Brain microvascular endothelial cell (primary cell): ENCODE measurements around the gene SLC35F1.
"Not testable (repeated sequence)": the region's sequence is repeated elsewhere in the genome, so short reads cannot be mapped to it uniquely, and the experiment has no call there.

Experiments used
- DNase-seq: peaks from one replicate; pipeline ENCODE4 v3.0.0-alpha.2; 2020
- H3K27ac ChIP-seq: fragments of 250-450 bp; sonication (Bioruptor Pico); 2 replicates; pipeline ENCODE4 v1.5.1; 2020; ENCODE audit warnings: mild to moderate bottlenecking, moderate library complexity
- H3K27me3 ChIP-seq: fragments of 250-450 bp; sonication (Bioruptor Pico); replicated peaks from 2 replicates; pipeline ENCODE4 v1.5.1; 2020; ENCODE audit warnings: mild to moderate bottlenecking
- H3K36me3 ChIP-seq: fragments of 250-450 bp; sonication (Bioruptor Pico); replicated peaks from 2 replicates; pipeline ENCODE4 v1.5.1; 2020; ENCODE audit warnings: mild to moderate bottlenecking
- H3K4me3 ChIP-seq: 2 replicates; pipeline ENCODE4 v1.5.1; 2011; ENCODE audit warnings: low read depth, mild to moderate bottlenecking, control low read depth, low read length, moderate library complexity
- in situ Hi-C: cut with HindIII; loops from 2 replicates; pipeline ENCODE4 v1.10.0; 2017; ENCODE audit warnings: low sequenced_read_pairs, low pct_ligation_motif_present
- TF ChIP-seq, protein P1 (sequence below): IDR thresholded peaks from 2 replicates; pipeline ENCODE4 v1.5.1; 2011; ENCODE audit warnings: low read depth, mild to moderate bottlenecking, moderate library complexity, low read length, control low read depth, inconsistent platforms; ENCODE audit errors: missing control alignments

Gene SLC35F1

DNA sequence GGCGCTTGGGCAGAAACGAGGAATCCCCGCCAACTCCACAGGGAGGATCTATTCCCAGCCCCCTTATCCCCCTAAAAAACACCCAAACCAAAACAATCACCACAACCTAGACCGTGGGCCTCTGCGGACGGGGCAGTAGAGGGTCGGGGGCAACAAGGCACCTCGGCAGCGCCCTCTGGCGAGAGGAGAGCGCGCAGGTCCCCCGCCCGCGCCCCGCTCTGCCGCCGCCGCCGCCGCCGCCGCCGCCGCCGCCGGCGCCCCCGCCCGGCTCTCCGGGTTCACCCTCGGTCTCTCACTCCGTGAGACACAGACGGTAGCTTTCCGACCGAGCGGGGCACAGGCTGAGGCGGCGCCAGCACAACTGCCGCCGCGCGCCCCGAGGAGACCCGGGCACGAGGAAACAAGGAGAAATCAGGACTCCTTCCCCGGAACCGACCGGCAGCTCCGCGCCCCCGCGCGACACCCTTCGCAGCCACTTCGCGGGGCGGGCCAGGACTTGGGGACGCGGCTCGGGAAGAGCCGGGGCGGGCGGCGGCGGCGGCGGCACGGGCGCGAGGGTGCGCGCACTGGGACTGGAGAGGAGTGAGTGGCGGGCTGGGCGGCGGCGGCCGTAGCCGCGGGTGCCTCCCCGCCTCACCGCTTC, at the start of gene SLC35F1:
Gene SLC35F1, plus strand, starts transcription at position 307 of the 643 bp plus-strand sequence.
- DNase-seq = no peak
- Histone ChIP-seq H3K27me3 (peaks cover 18% of the 10 kb centered on the region), H3K27ac (no peak within 1 kb of the TSS), H3K4me3 (peak within 1 kb of the TSS; percentile 57), H3K36me3 (no peaks in the 10 kb centered on the region)
- TF ChIP-seq, protein P1, sequence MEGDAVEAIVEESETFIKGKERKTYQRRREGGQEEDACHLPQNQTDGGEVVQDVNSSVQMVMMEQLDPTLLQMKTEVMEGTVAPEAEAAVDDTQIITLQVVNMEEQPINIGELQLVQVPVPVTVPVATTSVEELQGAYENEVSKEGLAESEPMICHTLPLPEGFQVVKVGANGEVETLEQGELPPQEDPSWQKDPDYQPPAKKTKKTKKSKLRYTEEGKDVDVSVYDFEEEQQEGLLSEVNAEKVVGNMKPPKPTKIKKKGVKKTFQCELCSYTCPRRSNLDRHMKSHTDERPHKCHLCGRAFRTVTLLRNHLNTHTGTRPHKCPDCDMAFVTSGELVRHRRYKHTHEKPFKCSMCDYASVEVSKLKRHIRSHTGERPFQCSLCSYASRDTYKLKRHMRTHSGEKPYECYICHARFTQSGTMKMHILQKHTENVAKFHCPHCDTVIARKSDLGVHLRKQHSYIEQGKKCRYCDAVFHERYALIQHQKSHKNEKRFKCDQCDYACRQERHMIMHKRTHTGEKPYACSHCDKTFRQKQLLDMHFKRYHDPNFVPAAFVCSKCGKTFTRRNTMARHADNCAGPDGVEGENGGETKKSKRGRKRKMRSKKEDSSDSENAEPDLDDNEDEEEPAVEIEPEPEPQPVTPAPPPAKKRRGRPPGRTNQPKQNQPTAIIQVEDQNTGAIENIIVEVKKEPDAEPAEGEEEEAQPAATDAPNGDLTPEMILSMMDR = peak; percentile 68
- in situ Hi-C loops = no loop called here

DNA sequence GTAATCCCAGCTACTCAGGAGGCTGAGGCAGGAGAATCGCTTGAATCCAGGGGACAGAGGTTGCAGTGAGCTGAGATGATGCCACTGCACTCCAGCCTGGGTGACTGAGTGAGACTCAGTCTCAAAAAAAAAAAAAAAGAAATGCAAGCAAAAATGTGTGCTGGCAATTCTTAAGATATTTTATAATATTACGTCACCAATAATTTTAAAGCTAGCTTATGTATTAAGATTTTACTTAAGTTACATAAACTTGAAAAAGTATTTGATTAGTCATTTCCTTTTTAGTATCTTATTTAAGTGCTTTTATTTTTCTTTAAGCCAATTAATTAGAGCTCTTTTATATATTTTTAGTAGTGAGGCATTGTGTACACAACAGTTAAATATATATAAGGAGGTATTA, 48.5 kb upstream of the SLC35F1 start:
- H3K27me3 ChIP-seq, in situ Hi-C loops, H3K27ac ChIP-seq, H3K36me3 ChIP-seq, H3K4me3 ChIP-seq, DNase-seq: not testable (repeated sequence)

DNA sequence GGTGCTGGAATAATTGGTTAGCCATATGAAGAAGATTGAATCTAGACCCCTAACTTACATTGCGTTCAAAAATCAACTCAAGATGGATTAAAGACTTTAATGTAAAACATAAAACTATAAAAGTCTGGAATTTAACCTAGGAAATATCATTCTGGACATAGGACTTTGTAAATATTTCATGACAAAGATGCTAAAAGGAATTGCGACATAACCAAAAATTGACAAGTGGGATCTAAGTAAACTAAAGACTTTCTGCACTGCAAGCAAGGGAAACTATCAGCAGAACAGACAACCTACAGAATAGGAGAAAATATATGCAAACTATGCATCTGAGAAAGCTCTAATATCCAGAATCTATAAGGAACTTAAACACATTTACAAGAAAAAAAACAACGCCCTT, 45.5 kb upstream of the SLC35F1 start:
- Histone ChIP-seq H3K36me3 (no peaks in the 10 kb centered on the region), H3K27ac (no peak overlapping the region), H3K27me3 (no peaks in the 10 kb centered on the region), H3K4me3 (no peak overlapping the region)
- TF ChIP-seq, protein P1 = no peak
- DNase-seq = no peak
- in situ Hi-C loops = no loop called here

DNA sequence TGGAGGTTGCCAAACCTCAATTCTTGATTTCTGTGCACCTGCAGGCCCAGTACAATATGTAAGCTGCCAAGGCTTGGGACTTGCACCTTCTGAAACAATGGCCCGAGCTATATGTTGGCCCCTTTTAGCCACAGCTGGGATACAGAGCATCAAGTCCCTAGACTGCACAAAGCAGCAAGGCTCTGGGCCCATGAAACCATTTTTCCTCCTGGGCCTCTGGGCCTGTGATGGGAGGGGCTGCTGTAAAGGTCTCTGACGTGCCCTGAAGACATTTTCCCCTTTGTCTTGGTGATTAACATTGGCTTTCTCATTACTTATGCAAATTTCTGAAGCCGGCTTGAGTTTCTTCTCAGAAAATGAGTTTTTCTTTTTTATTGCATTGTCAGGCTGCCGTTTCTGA, 40.5 kb upstream of the SLC35F1 start:
- Histone ChIP-seq H3K4me3 (no peak overlapping the region), H3K27ac (no peak overlapping the region), H3K36me3 (no peaks in the 10 kb centered on the region), H3K27me3 (no peaks in the 10 kb centered on the region)
- DNase-seq = no peak
- in situ Hi-C loops = no loop called here
- TF ChIP-seq, protein P1 = no peak

DNA sequence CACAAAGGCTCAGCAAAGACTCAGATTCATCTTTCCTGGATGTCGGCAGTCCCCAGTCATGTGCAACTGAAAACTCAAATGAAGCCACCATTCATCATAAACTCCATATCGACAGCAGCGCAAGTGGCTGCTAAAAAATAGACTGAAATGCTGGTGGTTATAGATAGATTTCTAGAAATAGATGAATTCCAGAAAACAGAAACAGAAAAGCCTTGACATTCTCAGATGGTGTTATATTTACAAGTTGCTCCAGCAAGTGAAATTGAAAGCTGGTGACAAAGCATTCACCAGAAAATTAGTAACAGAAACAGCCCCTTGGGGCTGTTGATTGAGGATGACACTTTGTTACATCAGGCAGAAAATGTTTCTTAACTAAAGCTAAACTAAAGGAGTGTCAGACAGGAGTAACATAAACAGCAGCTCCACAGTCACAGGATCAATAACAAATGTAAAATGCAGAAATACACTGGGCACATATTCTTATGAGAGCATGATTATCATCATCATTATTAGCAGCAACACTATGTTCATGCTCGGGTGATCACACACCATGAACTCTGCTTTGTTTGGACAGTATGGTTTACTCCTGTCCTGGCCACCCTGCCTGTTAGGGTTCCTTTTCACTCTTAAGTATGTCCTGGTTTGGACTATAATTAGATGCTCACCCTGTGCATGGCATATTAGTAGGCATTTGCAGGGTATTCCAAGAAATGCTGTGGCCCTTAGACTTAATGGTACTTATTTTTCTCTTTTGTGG, 36.4 kb upstream of the SLC35F1 start:
- in situ Hi-C loops = no loop called here
- Histone ChIP-seq H3K27me3 (no peaks in the 10 kb centered on the region), H3K4me3 (no peak overlapping the region), H3K36me3 (no peaks in the 10 kb centered on the region), H3K27ac (no peak overlapping the region)
- TF ChIP-seq, protein P1 = no peak
- no peak for DNase-seq

DNA sequence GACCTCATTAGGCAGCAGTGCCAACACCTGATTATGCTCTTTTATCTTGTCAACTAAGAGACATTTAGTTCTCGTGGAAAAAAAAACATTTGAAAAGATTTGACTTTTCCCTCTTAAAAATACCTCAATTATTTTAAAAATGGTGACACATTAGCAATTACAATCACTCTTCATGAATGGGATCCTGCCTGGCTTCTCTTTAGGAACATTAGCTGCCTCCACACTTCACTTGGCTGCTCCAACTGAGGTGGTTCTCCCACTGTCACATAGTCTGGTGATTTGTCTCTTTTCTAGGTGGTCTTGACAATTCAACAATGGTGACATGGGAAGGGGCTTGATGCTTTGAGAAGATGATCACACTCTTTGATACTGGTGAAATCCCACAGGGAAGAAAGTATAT, 26.2 kb upstream of the SLC35F1 start:
- TF ChIP-seq, protein P1 = no peak
- Histone ChIP-seq H3K4me3 (no peak overlapping the region), H3K36me3 (no peaks in the 10 kb centered on the region), H3K27ac (no peak overlapping the region), H3K27me3 (no peaks in the 10 kb centered on the region)
- in situ Hi-C loops = no loop called here
- DNase-seq = no peak
